ENCODE results near the gene WRNIP1. TPM values are rescaled to one million over a fixed set of nuclear protein-coding genes. Genes with fewer than 3 reads are reported as not detected.
A peak's percentile ranks its signal among the peaks of the same experiment; 100 is the strongest.

The WRNIP1 gene
- total and polyA plus RNA-seq, 8 donors: 29.7 to 196 (median 38.5) TPM

DNA sequence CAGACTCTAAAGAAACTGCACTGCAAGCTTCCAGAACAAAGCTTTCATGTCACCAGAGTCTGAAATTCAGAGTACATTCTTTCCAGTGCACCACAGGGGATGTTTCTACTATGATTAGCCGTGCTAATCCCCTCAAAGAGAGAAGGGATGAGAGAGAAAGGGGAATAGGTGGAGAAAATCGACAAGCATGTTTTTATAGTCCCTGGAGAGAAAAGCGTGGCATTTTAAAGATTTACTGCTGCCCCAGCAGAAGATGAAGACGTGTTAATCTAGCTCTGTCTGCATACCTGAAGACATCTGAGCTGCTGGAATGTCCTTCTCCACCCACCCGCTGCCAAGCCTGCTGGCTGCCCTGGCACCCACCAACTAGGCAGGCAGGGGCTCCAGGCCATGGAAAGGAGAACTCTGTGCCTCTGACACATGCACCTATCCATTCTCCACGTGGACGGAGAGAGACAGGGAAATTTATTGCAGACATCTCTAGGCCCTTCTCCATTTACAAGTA is 18.6 kb upstream of the WRNIP1 start:
- 72 to 82% (median 77%) methylated on average over 7 of the region's 7 CpGs for WGBS, 5 donors
- Histone ChIP-seq H3K4me3 (no peak overlapping the region), H3K27ac (no peak overlapping the region), H3K4me1 (peaks cover 7 to 23% (median 12%) of the 10 kb centered on the region in 4 donors), H3K27me3 (no peaks in the 10 kb centered on the region), H3K36me3 (no peaks in the 10 kb centered on the region), H3K9me3 (no peaks in the 10 kb centered on the region)
- intact Hi-C loops (cut with DNase I; ENCODE audit: low total_unique reads): no loop called here
- no peak for TF ChIP-seq POLR2AphosphoS5 (IDR thresholded peaks at IDR 0.05)
- TF ChIP-seq EP300 (IDR thresholded peaks at IDR 0.05): no peak
- TF ChIP-seq, protein P1, sequence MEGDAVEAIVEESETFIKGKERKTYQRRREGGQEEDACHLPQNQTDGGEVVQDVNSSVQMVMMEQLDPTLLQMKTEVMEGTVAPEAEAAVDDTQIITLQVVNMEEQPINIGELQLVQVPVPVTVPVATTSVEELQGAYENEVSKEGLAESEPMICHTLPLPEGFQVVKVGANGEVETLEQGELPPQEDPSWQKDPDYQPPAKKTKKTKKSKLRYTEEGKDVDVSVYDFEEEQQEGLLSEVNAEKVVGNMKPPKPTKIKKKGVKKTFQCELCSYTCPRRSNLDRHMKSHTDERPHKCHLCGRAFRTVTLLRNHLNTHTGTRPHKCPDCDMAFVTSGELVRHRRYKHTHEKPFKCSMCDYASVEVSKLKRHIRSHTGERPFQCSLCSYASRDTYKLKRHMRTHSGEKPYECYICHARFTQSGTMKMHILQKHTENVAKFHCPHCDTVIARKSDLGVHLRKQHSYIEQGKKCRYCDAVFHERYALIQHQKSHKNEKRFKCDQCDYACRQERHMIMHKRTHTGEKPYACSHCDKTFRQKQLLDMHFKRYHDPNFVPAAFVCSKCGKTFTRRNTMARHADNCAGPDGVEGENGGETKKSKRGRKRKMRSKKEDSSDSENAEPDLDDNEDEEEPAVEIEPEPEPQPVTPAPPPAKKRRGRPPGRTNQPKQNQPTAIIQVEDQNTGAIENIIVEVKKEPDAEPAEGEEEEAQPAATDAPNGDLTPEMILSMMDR (IDR thresholded peaks at IDR 0.05): no peak
- TF ChIP-seq POLR2A (IDR thresholded peaks at IDR 0.05): no peak
- DNase-seq: no peak

DNA sequence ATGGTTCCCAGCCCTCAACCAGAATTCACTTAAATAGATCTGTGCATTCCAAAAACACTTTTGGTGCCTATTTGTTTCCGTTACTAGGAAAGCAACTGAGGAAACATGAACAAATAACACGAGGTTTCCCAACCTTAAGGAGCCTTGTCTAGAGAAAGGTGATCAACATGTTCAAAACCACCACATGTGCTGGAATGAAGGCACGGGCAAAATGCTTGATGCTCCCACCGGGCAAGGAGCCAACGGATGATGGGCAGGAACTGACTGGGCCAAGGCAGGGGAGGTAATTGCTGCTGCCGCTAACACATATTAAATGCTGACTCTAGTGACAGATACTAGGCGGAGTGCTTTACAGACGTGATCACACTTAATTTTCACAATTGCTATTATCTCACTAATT is 17.0 kb upstream of the WRNIP1 start:
- DNase-seq: no peak
- 77 to 92% (median 87%) methylated on average over 8 of the region's 8 CpGs for WGBS, 5 donors

DNA sequence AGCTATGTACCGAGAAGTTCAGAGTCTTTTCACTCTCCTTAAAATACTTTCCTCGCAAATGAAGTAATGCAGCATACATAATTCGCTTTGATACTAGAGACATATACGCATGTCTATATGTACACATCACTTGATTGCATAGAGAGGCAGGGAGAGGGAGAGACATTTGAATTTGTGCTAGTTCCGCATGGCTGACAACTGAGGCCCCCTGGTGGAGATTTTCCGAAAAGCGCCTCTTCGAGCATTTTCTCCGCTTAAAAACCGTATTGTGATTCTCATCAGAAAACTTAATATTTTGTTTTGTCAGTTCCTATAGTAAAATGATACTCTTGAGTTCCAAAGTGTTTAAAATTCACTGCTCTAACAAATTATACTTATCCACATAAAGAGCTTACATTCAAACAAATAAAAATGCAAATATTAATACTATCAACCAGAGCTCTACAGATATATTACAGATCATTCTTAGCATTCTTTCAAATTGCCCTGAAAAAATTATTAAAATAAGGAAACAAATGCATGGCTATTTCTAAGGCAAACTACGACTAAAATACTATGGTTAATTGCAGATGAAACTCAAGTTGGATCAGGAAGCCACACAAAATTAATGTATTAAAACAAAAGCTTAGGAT is 15.1 kb upstream of the WRNIP1 start:
- Histone ChIP-seq H3K4me3 (no peak overlapping the region), H3K27ac (no peak overlapping the region), H3K4me1 (peaks cover 0 to 21% (median 3%) of the 10 kb centered on the region in 4 donors), H3K9me3 (no peaks in the 10 kb centered on the region), H3K27me3 (no peaks in the 10 kb centered on the region), H3K36me3 (no peaks in the 10 kb centered on the region)
- intact Hi-C loops (cut with DNase I; ENCODE audit: low total_unique reads): loop anchor here (10.0 kb wide), 1 partner anchor 1155 kb away; no protein-coding TSS in a partner anchor
- 6 to 9% (median 8%) methylated on average over 11 of the region's 11 CpGs for WGBS, 5 donors
- TF ChIP-seq EP300 (IDR thresholded peaks at IDR 0.05): no peak
- TF ChIP-seq POLR2AphosphoS5 (IDR thresholded peaks at IDR 0.05): no peak
- TF ChIP-seq, protein P1 (IDR thresholded peaks at IDR 0.05): peak in 5 of 7 experiments; percentile 55 to 85 (median 77)
- DNase-seq: peak; percentile 67 to 83

More for the DNA sequence above, 17.0 kb upstream of the WRNIP1 start:
- Histone ChIP-seq H3K9me3 (no peaks in the 10 kb centered on the region), H3K4me1 (peaks cover 7 to 34% (median 12%) of the 10 kb centered on the region in 4 donors), H3K27ac (no peak overlapping the region), H3K36me3 (no peaks in the 10 kb centered on the region), H3K4me3 (no peak overlapping the region), H3K27me3 (no peaks in the 10 kb centered on the region)
- TF ChIP-seq, protein P1 (IDR thresholded peaks at IDR 0.05): no peak
- TF ChIP-seq POLR2A (IDR thresholded peaks at IDR 0.05): no peak
- no peak for TF ChIP-seq POLR2AphosphoS5 (IDR thresholded peaks at IDR 0.05)
- TF ChIP-seq EP300 (IDR thresholded peaks at IDR 0.05): no peak
- intact Hi-C loops (cut with DNase I; ENCODE audit: low total_unique reads): no loop called here

DNA sequence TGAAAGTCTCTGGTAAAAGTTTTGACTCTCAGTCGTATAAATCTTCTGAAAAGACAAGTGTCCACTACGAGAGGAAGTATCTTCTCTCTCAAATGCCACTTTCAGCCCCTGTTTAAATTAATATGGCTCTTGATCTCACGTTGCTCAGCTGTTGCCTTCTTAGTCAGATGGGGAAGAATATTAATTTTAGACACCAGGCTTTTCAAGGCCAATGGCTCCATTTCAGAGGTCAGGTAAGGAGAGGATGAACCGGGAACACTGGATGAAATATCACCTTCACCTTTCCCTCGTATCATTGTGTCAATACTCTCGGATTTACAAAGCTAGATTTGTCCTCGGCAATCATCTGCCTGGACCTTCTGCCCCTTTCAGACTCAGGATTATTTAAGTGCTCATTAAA is 14.4 kb upstream of the WRNIP1 start, which contains the start of gene MYLK4:
Gene MYLK4 (minus strand): TSS at position 91 of the 400 bp plus-strand sequence. CDS start 1,628 bp downstream, outside the sequence.
- no peak for DNase-seq

More for the DNA sequence above, 14.4 kb upstream of the WRNIP1 start, which contains the start of gene MYLK4:
- H3K4me3 ChIP-seq: no peak within 1 kb of the TSS
- no peak for TF ChIP-seq EP300 (IDR thresholded peaks at IDR 0.05)
- TF ChIP-seq, protein P1 (IDR thresholded peaks at IDR 0.05): no peak
- TF ChIP-seq POLR2AphosphoS5 (IDR thresholded peaks at IDR 0.05): no peak
- TF ChIP-seq POLR2A (IDR thresholded peaks at IDR 0.05): no peak
- no peaks in the 10 kb centered on the region for H3K9me3 ChIP-seq
- H3K27me3 ChIP-seq: no peaks in the 10 kb centered on the region
- intact Hi-C loops (cut with DNase I; ENCODE audit: low total_unique reads): loop anchor here (10.0 kb wide), 1 partner anchor 1156 kb away; no protein-coding TSS in a partner anchor
- no peaks in the 10 kb centered on the region for H3K36me3 ChIP-seq
- peaks cover 0 to 21% (median 3%) of the 10 kb centered on the region in 4 donors for H3K4me1 ChIP-seq
- no peak within 1 kb of the TSS for H3K27ac ChIP-seq
- 73 to 78% (median 77%) methylated on average over 7 of the region's 7 CpGs for WGBS, 5 donors
